GM19467 (cell line): ENCODE data around the gene LRR1.
"Not testable (repeated sequence)": the region's sequence is repeated elsewhere in the genome, so short reads cannot be mapped to it uniquely, and the experiment has no call there.

ENCODE experiments used
- ATAC-seq: cut with Tn5 transposase; IDR thresholded peaks from one replicate; pipeline ENCODE4 v1.9.1; 2021; ENCODE audit warnings: mild to moderate bottlenecking, moderate library complexity; ENCODE audit not compliant: unreplicated experiment

The LRR1 gene

DNA sequence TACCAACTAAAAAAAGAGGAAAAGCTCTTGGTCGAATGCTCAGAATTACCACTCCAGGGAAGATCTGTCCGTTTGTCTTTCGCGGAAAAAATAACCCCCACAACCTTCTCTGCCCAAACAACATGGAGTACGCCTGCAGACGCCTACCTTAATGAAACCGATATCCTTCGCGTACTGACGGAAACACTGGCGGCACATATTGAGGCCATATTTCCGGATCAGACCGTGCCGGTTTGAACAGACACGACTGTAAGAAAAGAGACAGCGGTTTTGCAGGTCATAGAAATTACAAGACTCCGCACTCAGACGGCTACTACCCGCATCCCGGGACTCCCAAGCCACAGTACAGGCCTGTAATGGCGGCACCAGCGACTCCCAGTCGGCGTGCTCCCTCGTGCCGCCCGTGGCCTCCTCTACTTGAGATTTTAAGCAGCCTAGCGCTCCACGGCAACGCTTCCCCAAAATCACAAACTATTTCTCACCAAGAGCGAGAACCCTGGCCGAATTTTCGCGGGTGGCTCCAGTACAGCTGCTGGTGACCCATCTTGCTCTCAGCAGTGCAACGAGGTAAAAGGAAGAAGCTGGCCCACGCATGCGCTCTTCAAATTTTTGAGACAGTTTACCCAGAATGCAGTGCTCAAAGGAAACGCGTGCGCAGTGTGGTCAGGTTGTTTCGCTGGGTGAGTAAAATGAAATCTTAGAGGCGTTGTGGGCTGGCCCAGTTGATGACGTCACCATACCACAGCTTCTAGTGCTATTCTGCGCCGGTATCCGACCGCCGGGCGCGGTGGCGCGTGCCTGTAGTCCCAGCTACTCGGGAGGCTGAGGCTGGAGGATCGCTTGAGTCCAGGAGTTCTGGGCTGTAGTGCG, 12.7 kb upstream of the LRR1 start, which contains the start of gene RPS29:
Gene RPS29 (minus strand): TSS at position 578 of the 870 bp plus-strand sequence. CDS start 34 bp downstream, at position 544.
- peak; percentile 87 for ATAC-seq

DNA sequence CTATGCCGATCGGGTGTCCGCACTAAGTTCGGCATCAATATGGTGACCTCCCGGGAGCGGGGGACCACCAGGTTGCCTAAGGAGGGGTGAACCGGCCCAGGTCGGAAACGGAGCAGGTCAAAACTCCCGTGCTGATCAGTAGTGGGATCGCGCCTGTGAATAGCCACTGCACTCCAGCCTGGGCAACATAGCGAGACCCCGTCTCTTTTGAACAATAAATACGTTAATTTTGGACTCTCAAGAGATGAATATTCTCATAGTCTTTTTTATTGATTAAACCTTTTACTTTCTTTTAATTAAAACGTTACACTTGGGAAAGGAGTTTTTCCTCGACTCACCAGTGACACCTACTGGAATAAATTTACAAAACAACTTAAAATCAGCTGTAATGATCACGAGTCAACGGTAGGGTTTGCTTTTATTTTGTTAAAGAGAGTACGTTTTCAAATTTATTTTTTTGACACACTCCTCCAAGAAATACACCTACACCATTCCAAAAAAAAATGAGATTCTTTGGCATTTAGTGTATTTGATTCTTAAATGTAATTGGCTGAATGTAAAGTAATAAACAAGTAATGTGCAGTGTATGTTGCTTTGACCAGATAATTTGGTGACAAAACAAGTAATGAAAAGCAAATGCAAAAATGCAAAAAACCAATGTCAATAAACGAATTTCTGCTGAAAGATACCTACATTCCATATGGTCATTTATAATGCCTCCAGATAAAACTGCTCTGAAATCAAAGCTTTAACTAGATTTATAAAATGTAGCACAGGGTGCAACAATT, 11.9 kb upstream of the LRR1 start:
- ATAC-seq, result peak; percentile 30

DNA sequence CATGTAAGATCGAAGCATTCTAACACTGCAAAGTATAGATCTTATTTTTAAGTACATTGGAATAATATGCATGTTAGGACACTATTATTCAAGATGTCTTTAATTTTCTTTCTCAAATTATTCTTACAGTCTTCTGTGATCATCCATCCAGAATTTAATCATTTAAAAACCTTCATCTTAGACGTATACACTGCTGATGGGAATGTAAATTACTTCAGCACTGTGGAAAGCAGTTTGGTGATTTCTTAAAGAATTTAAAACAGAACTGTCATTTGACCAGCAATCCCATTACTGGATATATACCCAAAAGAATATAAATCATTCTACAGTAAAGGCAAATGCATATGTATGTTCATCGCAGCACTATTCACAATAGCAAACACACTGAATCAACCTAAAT, 9.4 kb upstream of the LRR1 start:
- no peak for ATAC-seq

DNA sequence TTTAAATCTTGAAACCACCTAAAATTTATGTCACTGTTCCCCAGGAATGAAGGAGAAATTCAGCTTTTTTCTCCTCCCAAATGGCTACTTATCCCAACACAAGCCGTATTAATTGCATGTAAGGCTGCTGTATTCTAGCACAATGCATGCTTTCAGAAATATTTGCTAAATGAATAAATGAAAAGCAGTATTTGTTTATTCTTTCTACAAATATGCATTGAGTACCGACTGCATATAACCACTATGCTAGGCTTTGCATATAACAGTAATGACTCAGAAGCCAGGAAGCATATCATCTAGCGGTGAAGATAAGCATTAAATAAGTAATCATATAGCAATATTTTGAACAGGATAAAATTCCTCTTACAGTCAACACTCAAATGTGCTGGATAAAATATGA, 5.7 kb upstream of the LRR1 start:
- no peak for ATAC-seq

DNA sequence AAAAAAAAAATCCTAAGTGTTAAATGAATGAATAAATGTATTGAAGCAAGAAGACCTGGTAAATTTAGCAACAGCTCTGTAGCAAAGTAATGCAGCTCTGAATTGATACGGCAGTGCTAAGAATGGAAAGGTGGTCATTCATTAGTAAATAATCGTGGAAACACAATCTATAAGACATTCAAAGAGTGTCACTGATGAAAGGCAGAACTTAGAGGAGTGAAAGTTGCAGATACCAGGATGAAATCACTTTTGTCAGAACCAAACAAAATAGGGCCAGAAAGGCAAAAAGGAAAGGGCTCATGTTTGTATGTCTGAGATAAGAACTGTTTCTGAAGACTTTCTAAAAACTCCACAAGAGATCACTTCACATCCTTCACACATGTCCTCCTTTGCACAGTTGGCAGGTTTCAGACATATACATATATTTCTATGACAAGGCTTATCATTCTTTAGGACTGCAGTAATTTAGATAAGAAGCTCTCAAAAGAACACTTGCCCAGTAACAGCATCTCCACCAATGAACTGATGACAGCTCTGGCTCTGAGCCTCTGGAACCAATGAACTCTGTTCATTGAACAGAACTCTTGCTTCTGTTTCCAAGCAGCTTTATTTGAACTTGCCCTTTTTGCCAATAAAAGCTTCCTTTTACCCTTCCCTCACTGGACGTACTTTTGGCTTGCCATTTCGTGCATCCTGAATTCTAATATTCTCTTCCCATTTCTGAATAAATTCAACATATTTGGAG, 4.2 kb upstream of the LRR1 start:
- ATAC-seq, result no peak

DNA sequence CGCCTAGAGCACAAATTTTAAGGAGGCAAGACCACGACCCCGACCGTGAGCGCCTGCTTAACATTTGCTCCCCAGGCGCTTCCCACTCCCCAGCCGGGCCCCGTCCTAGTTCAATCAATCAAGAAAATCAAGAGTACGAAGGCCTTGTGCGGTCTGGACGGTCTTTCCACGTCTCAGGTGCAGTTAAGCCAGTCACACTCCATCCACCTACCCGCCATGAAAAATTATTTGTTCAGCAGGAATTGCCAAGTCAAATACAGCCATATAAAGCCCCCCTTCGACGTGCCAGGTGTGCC, 603 bp upstream of the LRR1 start:
- ATAC-seq, result no peak

DNA sequence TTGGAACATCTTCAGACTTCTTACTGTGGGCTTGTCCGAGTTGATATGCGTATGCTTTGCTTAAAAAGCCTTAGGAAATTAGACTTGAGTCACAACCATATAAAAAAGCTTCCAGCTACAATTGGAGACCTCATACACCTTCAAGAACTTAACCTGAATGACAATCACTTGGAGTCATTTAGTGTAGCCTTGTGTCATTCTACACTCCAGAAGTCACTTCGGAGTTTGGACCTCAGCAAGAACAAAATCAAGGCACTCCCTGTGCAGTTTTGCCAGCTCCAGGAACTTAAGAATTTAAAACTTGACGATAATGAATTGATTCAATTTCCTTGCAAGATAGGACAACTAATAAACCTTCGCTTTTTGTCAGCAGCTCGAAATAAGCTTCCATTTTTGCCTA, 8.8 kb downstream of the LRR1 start:
- no peak for ATAC-seq

DNA sequence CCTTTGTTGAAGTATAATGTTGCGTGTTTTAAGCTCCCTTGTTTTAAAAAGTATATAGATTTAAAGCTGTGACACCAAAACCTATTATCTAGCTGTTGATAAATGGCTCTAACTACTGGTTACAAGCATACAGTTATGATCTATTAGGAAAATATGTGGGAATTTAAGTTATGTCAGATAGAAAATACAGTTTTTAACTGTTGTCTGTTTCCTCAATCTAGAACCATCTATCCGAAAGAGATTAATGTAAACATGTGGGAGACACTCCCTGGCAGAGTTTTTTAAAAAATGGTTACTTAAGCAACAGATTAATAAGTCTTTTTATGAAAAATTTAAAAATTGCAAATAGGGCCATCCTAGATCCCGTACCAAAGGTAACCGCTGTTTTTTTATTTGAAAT, 13.5 kb downstream of the LRR1 start:
- no peak for ATAC-seq

DNA sequence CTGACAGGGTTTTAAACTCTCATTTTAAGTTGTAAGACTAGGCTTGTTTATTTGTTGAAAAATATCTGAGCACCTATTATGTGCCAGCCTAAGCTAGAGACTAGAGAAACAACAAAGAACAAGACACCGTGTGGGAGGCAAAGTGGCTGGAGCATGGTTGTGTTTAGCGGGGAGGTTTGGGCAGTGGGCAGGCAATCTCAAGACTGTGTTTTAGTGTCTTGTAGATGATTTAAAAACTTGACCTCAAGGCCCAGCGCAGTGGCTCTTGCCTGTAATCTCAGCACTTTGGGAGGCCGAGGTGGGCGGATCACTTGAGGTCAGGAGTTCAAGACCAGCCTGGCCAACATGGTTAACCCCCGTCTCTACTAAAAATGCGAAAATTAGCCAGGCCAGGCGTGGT, 13.9 kb downstream of the LRR1 start:
- ATAC-seq, result no peak

DNA sequence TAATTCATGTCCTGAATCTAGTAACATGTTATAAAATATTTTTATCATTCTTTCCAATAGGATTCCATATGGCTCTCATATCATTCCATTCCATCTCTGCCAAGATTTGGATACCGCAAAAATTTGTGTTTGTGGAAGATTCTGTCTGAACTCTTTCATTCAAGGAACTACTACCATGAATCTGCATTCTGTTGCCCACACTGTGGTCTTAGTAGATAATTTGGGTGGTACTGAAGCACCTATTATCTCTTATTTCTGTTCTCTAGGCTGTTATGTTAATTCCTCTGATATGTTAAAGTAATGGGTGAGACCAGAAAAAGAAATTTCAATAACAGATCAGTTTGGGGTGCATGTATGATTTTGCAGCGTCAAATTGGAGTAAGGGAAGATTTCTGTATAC, 15.5 kb downstream of the LRR1 start:
- ATAC-seq, result no peak

DNA sequence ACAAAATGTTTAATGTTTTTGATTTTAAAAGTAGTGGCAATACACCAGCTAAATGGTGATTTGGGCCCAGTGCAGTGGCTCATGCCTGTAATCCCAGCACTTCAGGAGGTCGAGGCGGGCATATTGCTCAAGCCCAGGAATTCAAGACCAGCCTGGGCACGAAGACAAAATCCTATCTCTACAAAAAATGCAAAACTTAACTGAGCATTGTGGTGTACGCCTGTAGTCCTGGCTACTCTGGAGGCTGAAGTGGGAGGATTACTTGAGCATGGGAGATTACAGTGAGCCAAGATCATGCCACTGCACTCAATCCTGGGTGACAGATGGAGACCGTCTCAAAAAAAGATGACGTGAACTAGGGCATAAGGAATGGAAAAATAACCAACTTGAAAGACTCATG, 17.0 kb downstream of the LRR1 start:
- no peak for ATAC-seq

DNA sequence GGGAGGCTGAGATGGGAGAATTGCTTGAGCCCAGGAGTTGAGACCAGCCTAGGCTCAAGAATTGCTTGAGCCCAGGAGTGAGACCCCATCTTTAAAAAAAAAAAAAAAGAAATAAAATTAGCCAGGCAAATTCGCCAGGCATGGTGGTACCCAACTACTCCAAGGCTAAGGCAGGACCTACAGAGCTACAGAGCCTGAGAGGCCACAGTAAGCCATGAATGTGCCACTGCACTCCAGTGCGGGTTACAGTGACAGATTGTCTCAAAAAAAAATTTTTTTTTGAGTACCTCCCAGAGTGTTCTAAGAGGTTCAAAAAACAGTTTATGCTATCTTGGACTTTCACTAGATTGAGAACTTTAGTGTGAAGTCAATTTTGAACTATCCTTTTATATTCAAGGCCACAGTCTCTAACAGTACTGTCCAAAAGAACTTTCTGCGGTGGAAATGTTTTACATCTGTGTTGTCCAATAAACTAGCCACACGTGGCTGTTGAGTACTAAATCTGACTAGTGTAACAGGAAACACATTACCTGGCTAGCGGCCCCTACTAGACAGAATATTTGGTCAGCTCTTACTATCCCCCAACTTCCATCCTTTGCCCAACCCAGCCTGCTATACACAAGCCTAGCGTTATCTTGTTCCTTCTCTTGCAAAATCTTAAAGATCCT, 19.2 kb downstream of the LRR1 start:
- no peak for ATAC-seq

DNA sequence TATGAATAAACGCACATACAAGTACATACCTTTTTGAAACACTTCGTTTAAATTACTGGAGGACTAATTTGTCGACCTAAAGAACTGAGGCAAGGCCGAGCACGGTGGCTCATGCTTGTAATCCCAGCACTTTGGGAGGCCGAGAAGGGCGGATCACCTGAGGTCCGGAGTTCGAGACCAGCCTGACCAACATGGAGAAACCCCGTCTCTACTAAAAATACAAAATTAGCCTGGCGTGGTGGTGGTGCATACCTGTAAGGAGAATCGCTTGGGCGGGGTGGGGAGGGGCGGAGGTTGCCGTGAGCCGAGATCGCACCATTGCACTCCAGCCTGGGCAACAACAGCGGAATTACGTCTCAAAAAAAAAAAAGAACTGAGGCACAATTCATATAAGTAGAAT, 20.5 kb downstream of the LRR1 start:
- ATAC-seq, result not testable (repeated sequence)

DNA sequence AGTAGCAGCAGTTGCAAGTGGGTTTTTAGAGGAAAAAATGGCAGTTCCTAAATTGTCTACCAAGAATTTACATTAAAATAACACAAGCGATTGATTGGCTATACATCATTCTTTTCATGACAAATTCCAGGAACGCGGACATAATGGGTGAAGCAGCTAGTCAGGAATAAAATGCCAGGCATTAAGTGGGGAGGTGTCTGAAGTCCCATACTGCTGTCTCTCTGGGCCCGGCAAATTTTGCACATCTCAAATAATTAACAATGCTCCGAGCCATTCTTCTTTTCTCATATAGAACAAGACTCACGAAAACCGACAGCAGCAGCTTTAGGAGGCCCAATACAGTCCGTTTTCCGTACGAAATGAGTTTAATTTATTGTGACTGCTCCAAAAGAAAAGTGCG, 21.0 kb downstream of the LRR1 start:
- ATAC-seq, result no peak

DNA sequence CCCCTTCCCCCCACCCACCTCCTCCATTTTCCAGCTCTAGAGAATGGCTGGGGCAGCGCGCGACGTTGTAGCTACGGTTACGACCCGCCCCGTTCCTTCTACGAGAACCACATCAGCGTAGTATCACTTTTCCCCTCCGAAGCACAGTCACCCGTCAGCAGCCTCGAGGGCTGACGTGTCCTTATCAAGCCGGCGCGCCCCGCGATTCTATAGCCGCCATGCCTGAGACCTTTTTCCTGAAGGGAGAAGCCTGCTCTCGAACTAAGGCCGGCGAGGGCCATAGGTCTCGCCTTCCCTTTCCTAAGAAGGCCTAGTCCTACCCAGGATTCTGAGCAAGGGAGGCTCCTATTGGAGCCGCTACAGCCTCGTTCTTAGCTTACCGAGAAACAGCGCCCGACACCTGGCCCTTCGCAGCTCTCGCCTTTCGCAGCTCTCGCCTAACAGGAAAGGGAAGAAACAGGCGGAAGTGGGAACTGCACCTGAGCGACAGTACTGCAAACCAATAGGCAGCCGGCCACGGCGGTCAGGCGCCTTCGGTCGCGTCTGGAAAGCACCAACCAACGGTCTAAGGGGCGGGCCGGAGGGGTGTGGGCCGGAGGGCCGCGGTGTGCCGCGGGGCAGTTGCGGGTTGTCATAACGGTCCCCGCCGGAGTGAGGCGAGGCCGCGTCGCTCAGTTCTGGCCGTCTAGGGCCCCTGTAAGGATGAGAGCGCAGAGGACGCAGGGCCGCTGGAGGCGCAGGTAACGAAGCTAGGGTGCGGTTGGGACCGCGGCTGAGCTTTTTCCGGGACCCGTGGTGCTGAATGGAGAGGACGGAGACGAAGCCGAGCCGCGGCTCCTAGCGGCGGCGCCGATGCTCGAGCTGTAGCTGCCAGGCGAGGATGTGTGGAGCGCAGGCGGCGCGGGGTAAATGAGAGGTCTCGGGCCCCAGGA, 21.7 kb downstream of the LRR1 start, which contains the start of the genes MGAT2 and RPL36AL:
Gene MGAT2 (plus strand): TSS at position 618 of the 932 bp plus-strand sequence. CDS start 470 bp downstream, outside the sequence.
Gene RPL36AL (minus strand): TSS at position 445 of the 932 bp plus-strand sequence. CDS start 1,522 bp downstream, outside the sequence.
- ATAC-seq, result peak; percentile 95

DNA sequence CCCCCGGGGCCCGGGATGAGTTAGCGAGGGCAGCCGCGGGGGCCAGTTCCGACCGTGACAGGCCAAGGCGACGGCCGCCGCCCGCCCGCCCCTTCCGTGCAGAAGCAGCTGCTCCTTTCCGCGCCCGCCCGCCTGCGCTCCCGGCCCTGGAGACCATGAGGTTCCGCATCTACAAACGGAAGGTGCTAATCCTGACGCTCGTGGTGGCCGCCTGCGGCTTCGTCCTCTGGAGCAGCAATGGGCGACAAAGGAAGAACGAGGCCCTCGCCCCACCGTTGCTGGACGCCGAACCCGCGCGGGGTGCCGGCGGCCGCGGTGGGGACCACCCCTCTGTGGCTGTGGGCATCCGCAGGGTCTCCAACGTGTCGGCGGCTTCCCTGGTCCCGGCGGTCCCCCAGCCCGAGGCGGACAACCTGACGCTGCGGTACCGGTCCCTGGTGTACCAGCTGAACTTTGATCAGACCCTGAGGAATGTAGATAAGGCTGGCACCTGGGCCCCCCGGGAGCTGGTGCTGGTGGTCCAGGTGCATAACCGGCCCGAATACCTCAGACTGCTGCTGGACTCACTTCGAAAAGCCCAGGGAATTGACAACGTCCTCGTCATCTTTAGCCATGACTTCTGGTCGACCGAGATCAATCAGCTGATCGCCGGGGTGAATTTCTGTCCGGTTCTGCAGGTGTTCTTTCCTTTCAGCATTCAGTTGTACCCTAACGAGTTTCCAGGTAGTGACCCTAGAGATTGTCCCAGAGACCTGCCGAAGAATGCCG, 22.6 kb downstream of the LRR1 start:
- ATAC-seq, result peak; percentile 20

DNA sequence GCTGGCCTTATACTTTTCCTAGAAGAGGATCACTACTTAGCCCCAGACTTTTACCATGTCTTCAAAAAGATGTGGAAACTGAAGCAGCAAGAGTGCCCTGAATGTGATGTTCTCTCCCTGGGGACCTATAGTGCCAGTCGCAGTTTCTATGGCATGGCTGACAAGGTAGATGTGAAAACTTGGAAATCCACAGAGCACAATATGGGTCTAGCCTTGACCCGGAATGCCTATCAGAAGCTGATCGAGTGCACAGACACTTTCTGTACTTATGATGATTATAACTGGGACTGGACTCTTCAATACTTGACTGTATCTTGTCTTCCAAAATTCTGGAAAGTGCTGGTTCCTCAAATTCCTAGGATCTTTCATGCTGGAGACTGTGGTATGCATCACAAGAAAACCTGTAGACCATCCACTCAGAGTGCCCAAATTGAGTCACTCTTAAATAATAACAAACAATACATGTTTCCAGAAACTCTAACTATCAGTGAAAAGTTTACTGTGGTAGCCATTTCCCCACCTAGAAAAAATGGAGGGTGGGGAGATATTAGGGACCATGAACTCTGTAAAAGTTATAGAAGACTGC, 23.4 kb downstream of the LRR1 start:
- no peak for ATAC-seq

DNA sequence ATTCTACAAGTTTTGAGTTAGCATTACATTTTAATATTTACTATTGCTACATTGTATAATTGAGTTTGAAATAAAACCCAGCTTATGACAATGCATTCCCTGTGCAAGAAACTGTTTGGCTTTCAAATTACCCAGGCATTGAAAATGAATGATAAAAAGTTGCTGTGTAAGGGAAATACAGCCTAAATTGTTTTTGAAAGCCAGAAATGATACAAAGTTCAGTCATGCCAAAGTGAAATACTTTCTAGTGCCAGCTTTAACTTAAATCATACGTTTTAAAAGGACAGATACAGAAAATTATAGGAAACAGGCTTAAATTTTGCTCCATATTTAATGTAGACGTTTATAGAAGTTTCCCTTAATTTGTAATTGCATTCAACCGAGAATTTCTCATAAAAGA, 24.6 kb downstream of the LRR1 start:
- no peak for ATAC-seq
